Stimulated activated memory B cell treated with anti-CD40 and anti-IgM and Interleukin-4, amounts not matched to agents 10 μg/mL and 1 μg/mL and 100 μg/mL, for 72 hours (primary cell): Measurements from ENCODE around the gene CLOCK.

Source experiments
- ATAC-seq: fragments of 150-1000 bp; cut with Tn5 transposase; 2 replicates; pipeline ENCODE4 v1.10.0; 2021
- H3K27ac Mint-ChIP-seq: one replicate; pipeline ENCODE4 v1.8.0; 2022; ENCODE audit warnings: mild to moderate bottlenecking, mixed read lengths
- H3K27me3 Mint-ChIP-seq: one replicate; pipeline ENCODE4 v1.8.0; 2022; ENCODE audit warnings: mixed read lengths
- H3K36me3 Mint-ChIP-seq: one replicate; pipeline ENCODE4 v1.8.0; 2022; ENCODE audit warnings: mixed read lengths
- H3K4me1 Mint-ChIP-seq: one replicate; pipeline ENCODE4 v1.8.0; 2022; ENCODE audit warnings: mixed read lengths
- H3K4me3 Mint-ChIP-seq: one replicate; pipeline ENCODE4 v1.8.0; 2022; ENCODE audit warnings: mild to moderate bottlenecking, moderate library complexity, mixed read lengths
- H3K9me3 Mint-ChIP-seq: one replicate; pipeline ENCODE4 v1.8.0; 2022; ENCODE audit warnings: mixed read lengths

CLOCK gene

GRCh38 chr4:55469979-55470378 is 76.7 kb downstream of the CLOCK start:
- peaks cover 46% of the 10 kb centered on the region for H3K36me3 Mint-ChIP-seq
- H3K27me3 Mint-ChIP-seq, result no peaks in the 10 kb centered on the region

GRCh38 chr4:55468724-55469123 is 78.0 kb downstream of the CLOCK start:
- H3K36me3 Mint-ChIP-seq, result peaks cover 43% of the 10 kb centered on the region
- H3K27me3 Mint-ChIP-seq, result no peaks in the 10 kb centered on the region
- no peak for ATAC-seq
- no peak overlapping the region for H3K27ac Mint-ChIP-seq
- H3K4me1 Mint-ChIP-seq, result no peaks in the 10 kb centered on the region
- no peak overlapping the region for H3K4me3 Mint-ChIP-seq
- H3K9me3 Mint-ChIP-seq, result peaks cover 4% of the 10 kb centered on the region

More at GRCh38 chr4:55469979-55470378, 76.7 kb downstream of the CLOCK start:
- H3K4me1 Mint-ChIP-seq, result no peaks in the 10 kb centered on the region
- no peak overlapping the region for H3K27ac Mint-ChIP-seq
- peaks cover 4% of the 10 kb centered on the region for H3K9me3 Mint-ChIP-seq
- H3K4me3 Mint-ChIP-seq, result no peak overlapping the region
- no peak for ATAC-seq

- Mint-ChIP-seq H3K4me3 (no peak overlapping the region), H3K27ac (no peak overlapping the region), H3K27me3 (no peaks in the 10 kb centered on the region), H3K4me1 (no peaks in the 10 kb centered on the region), H3K36me3 (peaks cover 56% of the 10 kb centered on the region), H3K9me3 (peaks cover 4% of the 10 kb centered on the region)
- ATAC-seq, result no peak
Measured at GRCh38 chr4:55466001-55466400, 80.7 kb downstream of the CLOCK start.

- Mint-ChIP-seq H3K36me3 (peaks cover 45% of the 10 kb centered on the region), H3K4me3 (no peak overlapping the region), H3K27me3 (no peaks in the 10 kb centered on the region), H3K27ac (no peak overlapping the region), H3K9me3 (no peaks in the 10 kb centered on the region), H3K4me1 (no peaks in the 10 kb centered on the region)
- ATAC-seq, result no peak
Measured at GRCh38 chr4:55458611-55459010, 88.1 kb downstream of the CLOCK start.

GRCh38 chr4:55458164-55458563 is 88.5 kb downstream of the CLOCK start:
- Mint-ChIP-seq H3K9me3 (no peaks in the 10 kb centered on the region), H3K36me3 (peaks cover 45% of the 10 kb centered on the region), H3K4me1 (no peaks in the 10 kb centered on the region), H3K4me3 (no peak overlapping the region), H3K27ac (no peak overlapping the region), H3K27me3 (no peaks in the 10 kb centered on the region)
- no peak for ATAC-seq

GRCh38 chr4:55450566-55450965 is 96.1 kb downstream of the CLOCK start:
- Mint-ChIP-seq H3K9me3 (no peaks in the 10 kb centered on the region), H3K4me3 (no peak overlapping the region), H3K27me3 (no peaks in the 10 kb centered on the region), H3K4me1 (no peaks in the 10 kb centered on the region), H3K27ac (no peak overlapping the region), H3K36me3 (peaks cover 19% of the 10 kb centered on the region)
- ATAC-seq, result no peak

DNA sequence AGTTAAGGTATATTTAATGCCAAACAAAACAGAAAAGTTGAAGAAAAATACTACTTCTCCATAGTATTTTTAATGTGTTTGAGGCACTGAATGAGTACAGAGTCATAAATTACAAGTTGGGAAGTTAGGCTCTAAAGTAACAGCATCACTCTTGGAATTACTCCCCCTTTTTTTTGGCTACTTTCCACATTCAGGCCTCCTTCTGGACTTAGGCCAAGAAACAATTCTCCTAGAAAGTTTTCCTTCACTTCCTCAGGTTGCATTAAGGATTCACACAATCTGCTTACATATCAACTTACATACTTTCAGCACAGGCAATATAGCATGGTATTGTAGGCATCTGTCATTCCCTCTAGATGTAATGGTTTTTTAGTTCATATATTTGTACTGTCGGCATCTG is 98.9 kb downstream of the CLOCK start:
- Mint-ChIP-seq H3K27ac (no peak overlapping the region), H3K36me3 (peaks cover 19% of the 10 kb centered on the region), H3K4me3 (no peak overlapping the region), H3K4me1 (no peaks in the 10 kb centered on the region), H3K27me3 (no peaks in the 10 kb centered on the region), H3K9me3 (no peaks in the 10 kb centered on the region)
- ATAC-seq, result no peak

GRCh38 chr4:55447108-55447708 is 99.5 kb downstream of the CLOCK start:
- H3K27ac Mint-ChIP-seq, result no peak overlapping the region
- no peak for ATAC-seq
- no peaks in the 10 kb centered on the region for H3K9me3 Mint-ChIP-seq
- no peaks in the 10 kb centered on the region for H3K4me1 Mint-ChIP-seq
- no peak overlapping the region for H3K4me3 Mint-ChIP-seq
- H3K36me3 Mint-ChIP-seq, result peaks cover 23% of the 10 kb centered on the region
- H3K27me3 Mint-ChIP-seq, result no peaks in the 10 kb centered on the region

GRCh38 chr4:55446578-55446922 is 100.2 kb downstream of the CLOCK start:
- Mint-ChIP-seq H3K36me3 (peaks cover 16% of the 10 kb centered on the region), H3K9me3 (no peaks in the 10 kb centered on the region), H3K4me3 (no peak overlapping the region), H3K27me3 (no peaks in the 10 kb centered on the region), H3K4me1 (no peaks in the 10 kb centered on the region), H3K27ac (no peak overlapping the region)
- ATAC-seq, result no peak

DNA sequence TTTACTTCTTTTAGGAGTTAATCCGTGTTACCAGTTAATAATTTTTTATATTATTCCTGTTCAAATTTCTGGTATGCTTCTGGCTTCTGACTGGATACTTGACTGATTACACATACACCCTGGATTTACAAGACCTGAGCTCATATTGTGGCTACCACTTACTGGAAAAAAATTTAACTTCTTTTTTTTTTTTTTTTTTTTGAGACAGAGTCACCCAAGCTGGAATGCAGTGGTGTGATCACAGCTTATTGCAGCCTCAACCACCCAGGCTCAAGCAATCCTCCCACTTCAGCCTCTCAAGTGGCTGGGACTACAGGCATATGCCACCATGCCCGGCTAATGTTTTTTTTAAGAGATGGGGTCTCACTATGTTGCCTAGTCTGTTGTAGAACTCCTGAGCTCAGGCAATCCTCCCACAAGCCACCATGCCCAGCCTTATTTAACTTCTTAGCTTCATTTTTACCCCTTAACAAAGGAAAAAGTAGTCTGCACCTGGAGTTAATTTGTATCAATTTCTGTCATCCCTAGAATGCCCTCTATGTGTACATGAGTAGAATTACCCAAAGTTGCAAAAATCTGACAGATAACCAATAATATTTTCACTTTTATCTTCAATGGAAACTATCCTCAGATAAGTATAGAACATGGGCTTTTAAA is 100.7 kb downstream of the CLOCK start:
- ATAC-seq, result no peak
- peaks cover 16% of the 10 kb centered on the region for H3K36me3 Mint-ChIP-seq
- no peaks in the 10 kb centered on the region for H3K9me3 Mint-ChIP-seq
- H3K27me3 Mint-ChIP-seq, result no peaks in the 10 kb centered on the region
- peaks cover 1% of the 10 kb centered on the region for H3K4me1 Mint-ChIP-seq
- H3K27ac Mint-ChIP-seq, result no peak overlapping the region
- no peak overlapping the region for H3K4me3 Mint-ChIP-seq

DNA sequence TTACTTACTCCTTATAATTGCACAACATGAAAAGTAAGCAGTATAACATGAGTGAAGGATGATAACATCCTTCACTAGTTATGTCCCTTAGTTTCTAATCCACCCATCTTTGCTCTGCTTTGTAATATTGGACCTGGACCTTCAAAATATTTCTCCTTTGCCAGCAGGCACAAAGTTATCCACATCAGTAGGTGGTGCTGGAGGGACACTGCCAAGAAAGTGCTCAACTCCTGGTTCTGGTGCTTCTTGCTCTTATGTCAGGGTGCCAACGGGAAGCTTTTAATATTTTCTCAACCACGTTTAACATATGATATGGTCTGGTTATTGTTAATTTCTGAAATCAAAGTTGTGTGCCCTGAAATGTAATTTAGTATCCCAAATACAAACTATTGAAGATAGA is 101.9 kb downstream of the CLOCK start:
- Mint-ChIP-seq H3K4me1 (peaks cover 8% of the 10 kb centered on the region), H3K36me3 (peaks cover 23% of the 10 kb centered on the region), H3K9me3 (no peaks in the 10 kb centered on the region), H3K4me3 (no peak overlapping the region), H3K27ac (no peak overlapping the region), H3K27me3 (no peaks in the 10 kb centered on the region)
- ATAC-seq, result no peak

DNA sequence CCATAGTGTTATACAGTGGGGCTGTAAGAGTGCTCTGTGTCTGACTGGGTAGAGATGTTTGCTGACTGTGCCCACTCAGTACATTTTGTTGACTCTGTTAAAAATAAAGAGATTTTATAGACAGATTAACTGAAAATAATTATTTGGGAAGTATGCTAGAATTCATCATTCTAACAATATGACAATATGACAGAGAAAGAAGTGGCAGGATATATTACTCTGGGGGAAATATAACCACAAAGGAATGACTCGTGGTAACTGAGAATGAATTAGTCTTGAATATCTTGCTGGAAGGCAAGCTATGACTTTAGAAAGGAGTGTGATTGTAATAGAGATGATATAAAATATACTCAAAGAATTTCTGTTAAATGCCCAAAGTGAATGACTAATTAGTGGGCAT is 104.2 kb downstream of the CLOCK start:
- Mint-ChIP-seq H3K27ac (no peak overlapping the region), H3K4me1 (peaks cover 8% of the 10 kb centered on the region), H3K4me3 (no peak overlapping the region), H3K27me3 (no peaks in the 10 kb centered on the region), H3K9me3 (no peaks in the 10 kb centered on the region), H3K36me3 (peaks cover 46% of the 10 kb centered on the region)
- ATAC-seq, result no peak

GRCh38 chr4:55440786-55441185 is 105.9 kb downstream of the CLOCK start:
- H3K36me3 Mint-ChIP-seq, result peaks cover 46% of the 10 kb centered on the region
- no peak for ATAC-seq
- H3K9me3 Mint-ChIP-seq, result no peaks in the 10 kb centered on the region
- peaks cover 8% of the 10 kb centered on the region for H3K4me1 Mint-ChIP-seq
- H3K4me3 Mint-ChIP-seq, result no peak overlapping the region
- peak overlapping the region; percentile 23 for H3K27ac Mint-ChIP-seq
- H3K27me3 Mint-ChIP-seq, result no peaks in the 10 kb centered on the region

- Mint-ChIP-seq H3K4me3 (no peak overlapping the region), H3K36me3 (peaks cover 54% of the 10 kb centered on the region), H3K9me3 (no peaks in the 10 kb centered on the region), H3K27ac (no peak overlapping the region), H3K27me3 (no peaks in the 10 kb centered on the region), H3K4me1 (peaks cover 20% of the 10 kb centered on the region)
- ATAC-seq, result no peak
Measured at GRCh38 chr4:55439023-55439422, 107.7 kb downstream of the CLOCK start.

- Mint-ChIP-seq H3K4me1 (peaks cover 20% of the 10 kb centered on the region), H3K27ac (no peak overlapping the region), H3K4me3 (no peak overlapping the region), H3K9me3 (no peaks in the 10 kb centered on the region), H3K27me3 (no peaks in the 10 kb centered on the region), H3K36me3 (peaks cover 54% of the 10 kb centered on the region)
- ATAC-seq, result no peak
Measured at GRCh38 chr4:55438314-55438713, 108.4 kb downstream of the CLOCK start.

DNA sequence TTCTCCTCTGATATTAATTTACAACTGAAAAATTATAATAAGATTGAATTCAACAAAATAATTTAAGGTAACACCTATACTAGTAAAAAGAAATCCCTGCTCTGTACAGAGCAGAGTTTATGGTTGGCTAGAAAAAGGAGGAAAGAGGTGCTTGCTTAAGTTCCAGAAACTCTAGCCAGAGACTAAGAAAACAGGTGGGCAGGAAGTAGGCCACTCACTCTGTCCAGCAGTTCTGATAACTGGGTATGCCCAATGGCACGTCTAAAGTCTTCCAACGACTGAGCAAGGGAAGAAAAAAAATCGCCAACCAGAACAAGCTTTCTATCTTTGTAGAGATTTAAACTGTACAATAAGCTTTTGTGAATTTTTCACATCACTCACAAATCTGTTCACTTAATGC is 108.9 kb downstream of the CLOCK start:
- Mint-ChIP-seq H3K27ac (no peak overlapping the region), H3K4me1 (peaks cover 20% of the 10 kb centered on the region), H3K4me3 (no peak overlapping the region), H3K36me3 (peaks cover 53% of the 10 kb centered on the region), H3K27me3 (no peaks in the 10 kb centered on the region), H3K9me3 (no peaks in the 10 kb centered on the region)
- ATAC-seq, result no peak
